ENCODE measurements around the gene NOTCH4. TPM values are rescaled to one million over a fixed set of nuclear protein-coding genes. Genes with fewer than 3 reads are reported as not detected.
A peak's percentile ranks its signal among the peaks of the same experiment; 100 is the strongest.

NOTCH4 gene
- total RNA-seq, 2 experiments from 2014 or later = 0.47 to 0.53 TPM

DNA sequence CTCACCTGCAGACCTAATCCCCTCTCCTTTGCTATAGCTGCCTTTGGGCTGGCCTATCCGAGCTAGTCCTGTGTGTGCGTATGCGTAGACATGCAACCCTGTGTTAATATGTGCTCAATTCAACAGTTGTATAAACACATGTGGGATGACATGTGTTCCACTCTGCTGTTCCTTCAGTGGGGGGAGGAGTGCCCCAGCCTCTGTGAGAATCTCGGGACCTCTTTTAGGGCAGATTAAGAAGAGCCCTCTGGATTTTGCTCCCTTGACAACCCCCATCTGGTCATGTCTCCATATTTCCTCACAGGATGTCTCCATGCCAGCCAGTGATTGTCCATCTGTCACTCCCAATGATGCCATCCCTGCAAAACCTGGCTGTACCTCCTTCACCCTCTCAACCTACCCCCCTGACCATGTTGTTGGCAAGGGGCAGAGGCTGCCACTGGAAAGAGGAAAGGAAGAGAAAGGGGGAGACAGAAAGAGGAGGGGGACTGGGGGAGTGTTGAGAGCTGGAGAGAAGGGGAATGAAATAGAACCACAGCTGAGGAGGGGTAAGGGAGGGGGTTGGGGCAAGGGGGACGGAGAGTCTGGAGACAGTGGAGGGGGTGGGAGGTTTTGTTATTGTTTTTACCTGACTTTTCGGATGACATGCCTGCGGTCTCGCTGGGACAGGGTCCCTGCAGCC, 72.5 kb downstream of the NOTCH4 start:
- Histone ChIP-seq H3K36me3 (ENCODE audit: insufficient read depth, low read length) (no peaks in the 10 kb centered on the region), H3K4me1 (ENCODE audit: insufficient read depth, low read length) (peaks cover 69% of the 10 kb centered on the region), H3K4me3 (ENCODE audit: low read length) (peak overlapping the region; percentile 32), H3K27me3 (ENCODE audit: control insufficient read depth in 1 of 2, insufficient read depth in 2 of 2, low read length in 2 of 2) (peaks cover 11 to 26% of the 10 kb centered on the region in 2 experiments), H3K9me3 (ENCODE audit: control insufficient read depth in 1 of 2, insufficient read depth in 1 of 2, low read length in 2 of 2) (peaks cover 0 to 11% of the 10 kb centered on the region in 2 experiments), H3K27ac (ENCODE audit: low read depth in 1 of 2, low read length in 2 of 2) (no peak overlapping the region)
- intact Hi-C loops (cut with DNase I, micrococcal nuclease) = loop anchor here in 1 of 2 experiments (10.0 kb wide), 1 partner anchor 107 kb away; no protein-coding TSS in a partner anchor
- peak overlapping the region; percentile 72 for H3K4me3 Mint-ChIP-seq
- TF ChIP-seq, protein P1, sequence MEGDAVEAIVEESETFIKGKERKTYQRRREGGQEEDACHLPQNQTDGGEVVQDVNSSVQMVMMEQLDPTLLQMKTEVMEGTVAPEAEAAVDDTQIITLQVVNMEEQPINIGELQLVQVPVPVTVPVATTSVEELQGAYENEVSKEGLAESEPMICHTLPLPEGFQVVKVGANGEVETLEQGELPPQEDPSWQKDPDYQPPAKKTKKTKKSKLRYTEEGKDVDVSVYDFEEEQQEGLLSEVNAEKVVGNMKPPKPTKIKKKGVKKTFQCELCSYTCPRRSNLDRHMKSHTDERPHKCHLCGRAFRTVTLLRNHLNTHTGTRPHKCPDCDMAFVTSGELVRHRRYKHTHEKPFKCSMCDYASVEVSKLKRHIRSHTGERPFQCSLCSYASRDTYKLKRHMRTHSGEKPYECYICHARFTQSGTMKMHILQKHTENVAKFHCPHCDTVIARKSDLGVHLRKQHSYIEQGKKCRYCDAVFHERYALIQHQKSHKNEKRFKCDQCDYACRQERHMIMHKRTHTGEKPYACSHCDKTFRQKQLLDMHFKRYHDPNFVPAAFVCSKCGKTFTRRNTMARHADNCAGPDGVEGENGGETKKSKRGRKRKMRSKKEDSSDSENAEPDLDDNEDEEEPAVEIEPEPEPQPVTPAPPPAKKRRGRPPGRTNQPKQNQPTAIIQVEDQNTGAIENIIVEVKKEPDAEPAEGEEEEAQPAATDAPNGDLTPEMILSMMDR (IDR thresholded peaks at IDR 0.05) = no peak
- CTCF ChIA-PET = interaction anchor here (1.7 to 1.8 kb wide), 2 partner anchors 33 to 44 kb away, joined by 4 read pairs; no protein-coding TSS in a partner anchor
- peaks cover 15% of the 10 kb centered on the region for H3K36me3 Mint-ChIP-seq (ENCODE audit: low read depth)
- ATAC-seq (ENCODE audit: poor library complexity) = peak; percentile 19
- H3K4me1 Mint-ChIP-seq (ENCODE audit: low read depth) = peaks cover 71% of the 10 kb centered on the region
- no peaks in the 10 kb centered on the region for H3K9me3 Mint-ChIP-seq
- peak in 2 of 14 experiments; percentile 24 to 31 for DNase-seq
- peaks cover 32% of the 10 kb centered on the region for H3K27me3 Mint-ChIP-seq
- H3K27ac Mint-ChIP-seq = peak overlapping the region; percentile 73
- POLR2A ChIA-PET = interaction anchor here (0.6 to 2.2 kb wide), 4 partner anchors 20 to 602 kb away, joined by 3 to 8 read pairs (median 6); partner anchors contain the start of genes ATF6B and FKBPL

DNA sequence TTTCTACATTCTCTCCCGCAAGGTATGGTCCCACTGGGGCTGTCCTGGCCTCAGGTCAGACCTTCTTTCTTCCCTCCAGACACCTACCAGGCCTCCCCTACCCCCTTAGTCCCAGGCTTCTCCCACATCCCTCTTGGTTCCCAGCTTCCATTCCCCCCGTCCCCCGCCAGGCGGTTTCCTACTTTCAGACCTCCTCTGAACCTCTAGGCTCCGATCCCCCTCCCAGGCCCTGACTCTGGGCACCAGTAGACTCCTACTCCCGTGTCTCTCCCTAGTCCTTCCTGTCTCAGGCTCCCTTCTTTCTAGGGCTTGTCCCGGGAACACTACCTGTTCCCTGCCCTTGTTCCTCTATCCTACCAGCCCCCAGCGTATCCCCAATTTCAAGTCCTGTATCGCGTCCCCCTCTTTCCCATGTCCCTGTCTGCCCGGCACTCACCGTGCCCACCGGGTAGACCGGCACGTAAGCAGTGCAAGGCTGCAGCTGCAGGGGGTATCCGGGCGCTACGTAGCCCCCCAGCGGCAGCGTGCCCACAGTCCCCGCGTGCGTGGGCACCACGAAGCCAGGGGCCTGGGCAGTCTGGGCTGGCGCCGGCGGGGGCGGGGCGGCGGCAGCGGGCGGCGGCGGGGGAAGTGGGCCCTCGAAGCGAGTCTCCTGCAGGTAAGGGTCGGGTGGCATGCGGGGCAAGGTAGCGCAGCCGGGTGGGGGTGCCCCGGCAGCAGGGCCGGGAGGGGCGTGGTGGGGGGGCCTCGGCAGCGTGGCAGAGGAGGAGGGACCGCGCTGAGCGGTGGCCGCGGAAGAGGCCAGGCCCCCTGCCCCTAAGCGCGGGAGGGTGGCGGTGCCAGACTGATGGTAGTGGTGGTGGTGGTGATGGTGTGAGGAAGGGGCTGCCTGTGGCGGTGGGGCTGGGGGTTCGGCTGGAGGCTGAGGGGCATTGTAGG, 73.7 kb downstream of the NOTCH4 start:
- Mint-ChIP-seq H3K4me1 (ENCODE audit: low read depth) (peaks cover 65% of the 10 kb centered on the region), H3K4me3 (peak overlapping the region; percentile 76), H3K9me3 (no peaks in the 10 kb centered on the region), H3K27me3 (peaks cover 32% of the 10 kb centered on the region), H3K36me3 (ENCODE audit: low read depth) (peaks cover 15% of the 10 kb centered on the region), H3K27ac (peak overlapping the region; percentile 73)
- Histone ChIP-seq H3K9me3 (ENCODE audit: control insufficient read depth in 1 of 2, insufficient read depth in 1 of 2, low read length in 2 of 2) (peaks cover 0 to 11% of the 10 kb centered on the region in 2 experiments), H3K36me3 (ENCODE audit: insufficient read depth, low read length) (no peaks in the 10 kb centered on the region), H3K4me1 (ENCODE audit: insufficient read depth, low read length) (peaks cover 62% of the 10 kb centered on the region), H3K27me3 (ENCODE audit: control insufficient read depth in 1 of 2, insufficient read depth in 2 of 2, low read length in 2 of 2) (peaks cover 11 to 26% of the 10 kb centered on the region in 2 experiments), H3K4me3 (ENCODE audit: low read length) (no peak overlapping the region), H3K27ac (ENCODE audit: low read depth in 1 of 2, low read length in 2 of 2) (no peak overlapping the region)
- DNase-seq = peak in 1 of 14 experiments; percentile 9
- ChIA-PET POLR2A (interaction anchor here (1.0 to 2.2 kb wide), 2 partner anchors 19 to 45 kb away, joined by 4 to 8 read pairs; partner anchors contain the start of gene FKBPL), CTCF (interaction anchor here (1.8 kb wide), 1 partner anchor 45 kb away, joined by 4 read pairs; no protein-coding TSS in a partner anchor)
- TF ChIP-seq, protein P1 (IDR thresholded peaks at IDR 0.05) = no peak
- ATAC-seq (ENCODE audit: poor library complexity) = no peak
- intact Hi-C loops (cut with DNase I, micrococcal nuclease) = loop anchor here (5.0 to 10.0 kb wide), 2 partner anchors 42 to 105 kb away; partner anchors contain the start of genes GPSM3 (in 1 of the 2) and PBX2 (in 1 of the 2)

All from CD4-positive, alpha-beta T cell (primary cell).